HCEC 1CT (cell line): ENCODE data around the gene ELAC1.
"Not testable (repeated sequence)": the region's sequence is repeated elsewhere in the genome, so short reads cannot be mapped to it uniquely, and the experiment has no call there.

ENCODE experiments used
- DNase-seq: peaks from one replicate; pipeline ENCODE4 v3.0.0-alpha.2; 2017

The ELAC1 gene, protein sequence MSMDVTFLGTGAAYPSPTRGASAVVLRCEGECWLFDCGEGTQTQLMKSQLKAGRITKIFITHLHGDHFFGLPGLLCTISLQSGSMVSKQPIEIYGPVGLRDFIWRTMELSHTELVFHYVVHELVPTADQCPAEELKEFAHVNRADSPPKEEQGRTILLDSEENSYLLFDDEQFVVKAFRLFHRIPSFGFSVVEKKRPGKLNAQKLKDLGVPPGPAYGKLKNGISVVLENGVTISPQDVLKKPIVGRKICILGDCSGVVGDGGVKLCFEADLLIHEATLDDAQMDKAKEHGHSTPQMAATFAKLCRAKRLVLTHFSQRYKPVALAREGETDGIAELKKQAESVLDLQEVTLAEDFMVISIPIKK

DNA sequence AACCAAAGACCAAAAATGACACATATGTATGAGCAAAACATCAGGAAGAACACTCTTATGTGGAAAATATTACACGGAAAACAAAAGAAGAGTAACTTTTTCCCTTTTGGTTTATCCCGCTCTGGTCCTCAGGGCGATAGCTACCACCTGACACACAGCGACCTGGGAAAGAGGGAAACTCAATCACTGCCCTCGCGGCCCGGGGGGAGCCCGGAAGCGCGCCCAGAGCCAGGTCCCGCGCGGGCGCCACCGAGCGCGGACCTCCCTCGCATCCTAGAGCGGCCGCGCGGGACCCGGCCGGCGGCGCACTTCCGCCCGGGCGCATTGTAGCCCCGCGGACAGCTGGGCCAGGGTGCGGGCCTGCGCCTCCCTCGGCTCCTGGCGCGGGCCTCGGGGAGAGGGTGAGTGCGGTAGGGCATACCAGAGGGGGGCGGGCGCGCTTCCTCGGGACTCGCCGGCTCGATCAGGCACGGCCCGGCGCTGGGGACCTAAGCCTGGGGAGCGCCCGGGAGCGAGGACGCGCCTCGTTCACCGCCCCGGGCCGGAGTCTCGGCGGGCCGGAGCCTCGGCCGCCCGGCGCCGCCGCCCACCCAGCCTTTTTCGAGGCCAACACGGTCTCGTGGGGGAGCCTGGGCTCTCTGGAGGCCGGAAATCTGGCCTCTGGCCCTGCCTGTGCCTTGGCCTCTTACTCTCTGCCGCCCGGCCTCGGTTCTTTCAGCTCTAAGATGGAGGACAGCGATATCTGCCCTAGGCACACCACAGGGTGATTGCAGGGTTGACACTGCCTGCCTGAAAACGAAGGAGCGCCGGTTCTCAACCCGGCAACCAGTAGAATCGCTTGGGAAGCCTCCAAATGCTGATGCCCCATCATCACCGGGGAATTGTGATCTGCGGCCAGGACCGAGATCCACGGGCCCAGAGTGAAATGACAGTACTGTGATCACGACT, at the start of gene ELAC1:
Gene ELAC1 (plus strand): TSS at position 327 of the 948 bp plus-strand sequence. CDS start 6,365 bp downstream, outside the sequence.
- peak; percentile 79 for DNase-seq

DNA sequence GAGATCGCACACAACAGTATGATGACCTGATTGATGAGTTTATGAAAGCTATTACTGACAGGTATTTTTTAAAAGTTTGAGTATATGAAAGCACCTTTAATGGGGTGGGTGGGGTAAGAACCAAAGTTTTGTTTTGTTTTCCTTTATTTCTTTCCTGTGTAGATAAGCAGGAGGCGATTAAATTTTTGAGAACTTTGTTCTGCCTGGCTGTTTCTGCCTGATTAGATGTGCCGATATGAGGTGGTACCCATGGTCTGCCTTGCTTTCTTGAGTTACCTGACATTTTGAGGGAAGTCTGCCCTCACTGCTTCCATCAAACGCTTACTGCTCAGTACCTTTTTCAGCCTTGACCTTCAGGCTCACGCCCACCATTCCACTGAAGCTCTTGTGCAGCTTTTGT, 49.7 kb upstream of the ELAC1 start:
- DNase-seq: no peak

DNA sequence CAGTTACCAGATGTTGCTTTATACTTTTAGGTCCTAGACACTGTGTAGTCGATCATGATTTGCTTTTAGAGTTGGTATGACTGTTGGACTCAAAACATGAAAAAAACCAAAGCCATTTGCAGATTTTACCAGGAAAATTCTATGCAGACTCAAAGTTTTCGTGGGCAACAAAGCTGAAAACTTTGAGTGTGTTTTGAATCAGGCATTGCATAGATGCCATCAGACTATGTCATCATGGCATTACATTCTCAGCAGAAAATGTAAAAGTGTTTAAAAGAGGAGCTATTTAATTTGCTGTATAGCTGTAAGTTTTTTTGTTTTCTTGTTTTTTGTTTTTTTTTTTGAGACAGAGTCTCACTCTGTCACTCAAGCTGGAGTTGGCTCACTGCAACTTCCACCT, 43.5 kb upstream of the ELAC1 start:
- no peak for DNase-seq

DNA sequence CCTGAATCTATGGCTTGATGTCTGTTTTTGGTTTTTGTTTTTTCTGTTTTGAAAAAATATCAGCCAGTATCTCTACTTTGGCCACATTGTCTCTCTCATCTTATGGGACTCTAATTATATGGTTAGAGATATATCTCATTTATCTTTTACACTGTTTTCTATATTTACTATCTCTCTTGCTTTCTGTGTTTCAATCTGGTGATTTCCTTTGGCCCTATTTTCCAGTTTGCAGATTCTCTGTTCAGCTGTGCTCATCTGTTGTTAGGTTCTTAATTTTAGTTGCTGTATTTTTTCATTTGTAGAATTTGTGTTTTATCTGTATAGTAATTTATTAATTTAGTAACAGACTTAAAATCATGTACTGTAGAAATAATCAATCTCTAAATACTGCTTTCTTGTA, 41.3 kb upstream of the ELAC1 start:
- no peak for DNase-seq

DNA sequence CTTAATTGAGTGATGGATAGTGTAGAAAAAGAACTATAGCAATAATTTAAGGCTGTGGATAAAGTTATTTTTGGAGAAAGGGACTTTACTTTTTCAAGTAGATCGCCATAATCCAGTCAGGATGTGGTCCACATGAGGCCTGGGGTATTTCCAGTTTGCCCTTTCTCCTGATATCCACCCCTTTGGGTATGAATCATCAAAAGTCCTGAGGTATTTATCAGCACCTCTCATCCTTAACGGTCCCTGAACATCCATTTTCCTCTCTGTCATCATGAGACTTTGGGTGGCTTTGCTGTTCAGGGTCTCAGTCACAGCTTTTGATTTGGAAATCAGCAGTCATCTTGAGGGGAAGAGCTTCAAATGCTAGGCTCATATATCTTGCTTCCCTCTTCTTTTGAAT, 39.3 kb upstream of the ELAC1 start:
- DNase-seq: peak; percentile 13

DNA sequence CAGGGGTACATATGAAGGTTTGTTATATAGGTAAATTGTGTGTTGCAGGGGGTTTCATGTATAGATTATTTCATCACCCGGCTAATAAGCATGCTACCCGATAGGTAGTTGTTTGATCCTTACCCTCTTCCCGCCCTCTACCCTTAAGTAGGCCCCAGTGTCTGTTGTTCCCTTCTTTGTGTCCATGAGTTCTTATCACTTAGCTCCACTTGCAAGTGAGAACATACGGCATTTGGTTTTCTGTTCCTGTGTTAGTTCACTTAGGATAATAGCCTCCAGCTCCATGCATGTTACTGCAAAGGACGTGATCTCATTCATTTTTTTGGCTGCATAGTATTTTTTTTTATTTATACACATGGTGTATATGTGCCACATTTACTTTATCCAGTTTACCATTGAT, 34.2 kb upstream of the ELAC1 start:
- DNase-seq: no peak

DNA sequence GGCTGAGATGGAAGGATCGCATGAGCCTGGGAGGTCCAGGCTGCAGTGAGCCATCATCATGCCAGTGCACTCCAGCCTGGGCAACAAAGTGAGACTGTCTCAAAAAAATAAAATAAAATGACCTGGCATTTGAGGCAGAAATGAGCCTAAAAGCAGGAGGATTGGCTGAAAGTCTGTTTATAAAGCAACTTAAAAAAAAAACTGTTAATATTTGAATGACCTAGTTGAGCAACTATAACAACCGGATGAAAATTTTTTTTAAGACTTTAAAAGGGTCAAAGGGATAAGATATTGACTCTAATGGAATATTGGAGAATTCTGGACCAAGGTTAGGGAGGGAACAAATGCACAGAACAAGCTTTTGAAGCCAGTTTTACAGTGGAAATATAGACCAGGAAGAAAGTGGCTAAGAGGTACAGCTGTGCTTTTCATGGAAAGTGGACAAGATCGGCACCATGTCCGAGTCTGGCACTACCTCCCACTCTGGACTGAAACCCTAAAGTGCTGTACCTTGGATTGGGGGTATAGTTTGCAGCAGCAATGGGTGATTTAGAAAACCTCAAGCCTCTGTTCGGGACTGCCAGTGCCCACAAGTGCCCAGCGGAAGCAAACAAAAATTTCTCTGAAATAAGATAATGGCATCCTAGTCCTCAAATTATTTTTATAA, 33.2 kb upstream of the ELAC1 start:
- DNase-seq: no peak

DNA sequence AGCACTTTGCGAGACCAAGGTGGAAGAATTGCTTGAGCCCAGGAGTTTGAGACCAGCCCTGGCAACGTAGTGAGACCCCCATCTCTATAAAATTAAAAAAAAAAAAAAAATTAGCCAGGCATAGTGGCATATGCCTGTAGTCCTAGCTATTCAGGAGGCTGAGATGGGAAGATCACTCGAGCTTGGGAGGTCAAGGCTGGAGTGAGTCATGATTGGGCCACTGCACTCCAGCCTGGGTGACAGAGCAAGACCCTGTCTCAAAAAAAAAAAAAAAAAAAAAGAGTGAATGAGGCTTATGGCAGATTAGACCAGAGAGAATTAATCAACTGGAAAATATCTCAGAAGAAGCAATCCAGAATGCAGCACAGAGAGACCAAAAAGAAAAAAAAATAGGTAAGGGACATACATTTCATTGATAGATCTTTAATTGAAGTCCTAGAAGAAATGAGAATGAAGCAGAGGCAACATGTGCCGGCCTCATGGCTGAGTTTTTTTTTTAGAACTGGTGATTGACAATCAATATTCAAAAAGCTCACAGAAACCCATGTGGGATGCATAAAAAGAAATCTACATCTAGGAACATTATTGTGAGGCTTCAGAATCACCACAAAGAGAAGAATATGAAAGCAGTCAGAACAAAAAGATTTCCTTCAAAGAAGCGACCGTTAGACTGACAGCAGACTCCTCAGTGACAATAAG, 32.2 kb upstream of the ELAC1 start:
- no peak for DNase-seq

DNA sequence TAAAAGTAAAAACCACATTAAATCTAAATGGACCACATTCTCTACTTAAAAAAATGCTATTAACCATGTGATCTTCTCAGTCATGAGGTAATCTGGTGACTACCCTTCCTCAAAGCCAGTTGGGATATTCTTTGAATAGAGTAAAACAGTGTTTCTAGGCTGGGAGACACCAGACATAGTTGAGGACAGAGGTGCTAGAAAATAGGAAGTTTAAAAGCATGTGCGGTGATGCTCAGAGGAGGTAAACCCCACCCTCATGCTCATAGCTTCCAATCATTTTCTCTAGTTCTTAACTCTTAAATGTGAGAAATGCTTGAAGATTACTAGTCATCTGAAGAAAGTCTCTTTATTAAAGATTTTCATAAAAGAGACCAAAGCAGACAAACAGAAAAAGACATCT, 30.7 kb upstream of the ELAC1 start:
- DNase-seq: no peak

DNA sequence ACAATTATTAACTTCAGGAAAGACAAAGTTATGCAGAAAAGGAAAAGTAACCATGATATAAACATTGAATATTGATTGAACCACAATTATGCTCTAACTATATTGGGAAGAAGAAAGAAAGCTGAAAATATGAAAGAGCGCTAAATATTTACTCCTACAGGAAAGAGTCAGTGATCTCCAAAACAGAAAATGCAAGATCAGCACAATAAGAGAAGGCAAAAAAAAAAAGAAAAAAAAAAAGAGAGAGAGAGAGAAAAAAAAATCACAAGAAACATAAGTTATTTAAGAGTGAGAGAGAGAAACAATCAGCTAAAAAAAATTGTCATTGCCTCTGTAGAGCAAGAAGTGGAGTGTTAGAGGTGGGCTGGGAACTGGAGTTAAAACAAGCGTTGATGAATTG, 28.9 kb upstream of the ELAC1 start:
- no peak for DNase-seq

DNA sequence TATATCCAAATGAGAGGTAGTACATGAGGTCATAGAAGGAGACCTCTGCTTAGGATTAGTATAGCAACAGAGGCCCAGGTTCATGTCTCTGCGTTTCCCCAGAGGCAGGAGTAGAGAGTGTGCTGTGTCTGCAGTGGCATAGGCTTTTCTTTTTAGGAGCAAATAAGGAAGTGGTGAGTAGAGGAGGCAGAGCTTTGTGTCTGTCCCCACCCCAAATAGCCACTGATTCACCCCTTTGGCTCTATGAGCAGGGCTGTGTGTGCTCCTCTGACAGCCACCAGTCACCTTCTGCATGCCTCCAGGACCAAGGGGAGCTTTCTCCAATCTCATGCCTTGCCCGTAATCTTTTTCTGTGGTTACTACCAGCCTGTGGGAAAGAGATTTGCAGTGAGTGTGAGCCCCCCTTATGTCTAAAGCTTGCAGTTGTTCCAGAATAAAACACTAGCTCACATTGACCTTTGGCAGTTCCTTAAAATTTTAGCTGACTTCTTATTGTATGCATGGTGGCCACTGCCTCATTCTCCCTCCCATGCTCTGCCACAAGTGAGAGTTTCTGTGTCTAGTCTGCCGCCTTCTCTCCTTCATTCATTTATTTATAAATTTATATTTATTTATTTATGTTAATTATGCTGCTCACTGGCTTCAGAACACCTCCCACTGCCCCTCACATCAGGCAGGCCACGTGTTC, 23.5 kb upstream of the ELAC1 start:
- DNase-seq: no peak

DNA sequence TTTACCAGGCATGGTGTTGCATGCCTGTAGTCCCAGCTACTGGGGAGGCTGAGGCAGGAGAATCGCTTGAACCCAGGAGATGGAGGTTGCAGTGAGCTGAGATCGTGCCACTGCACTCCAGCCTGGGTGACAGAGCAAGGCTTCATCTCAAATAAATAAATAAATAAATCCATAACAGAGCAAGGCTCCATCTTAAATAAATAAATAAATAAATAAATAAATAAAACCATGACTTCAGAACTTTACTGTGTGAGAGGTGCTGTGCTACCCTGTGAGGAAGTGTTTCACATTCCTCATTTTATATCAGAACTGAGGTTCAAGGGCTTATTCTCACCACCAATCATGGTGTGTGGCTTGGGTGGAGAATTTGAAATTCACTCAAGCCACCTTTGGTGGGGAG, 21.9 kb upstream of the ELAC1 start:
- DNase-seq: not testable (repeated sequence)

DNA sequence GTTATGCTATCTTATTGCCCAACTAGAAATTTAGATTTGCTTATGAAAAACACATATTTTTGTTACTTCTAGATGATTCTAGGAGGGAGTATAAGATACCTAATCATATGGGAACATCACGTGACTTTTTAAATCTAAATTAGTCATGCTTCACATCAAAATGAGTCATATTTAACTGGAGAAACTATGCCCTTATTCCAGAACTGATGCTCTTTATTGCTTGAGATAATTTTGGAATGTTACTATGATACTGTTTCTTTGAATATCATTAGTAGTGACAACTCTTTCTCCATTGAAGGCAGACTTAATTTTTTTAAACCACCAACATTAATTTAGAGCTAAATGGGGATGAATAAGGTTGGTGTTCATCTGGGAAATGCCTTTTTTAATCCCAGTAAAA, 19.9 kb upstream of the ELAC1 start:
- DNase-seq: peak; percentile 66

DNA sequence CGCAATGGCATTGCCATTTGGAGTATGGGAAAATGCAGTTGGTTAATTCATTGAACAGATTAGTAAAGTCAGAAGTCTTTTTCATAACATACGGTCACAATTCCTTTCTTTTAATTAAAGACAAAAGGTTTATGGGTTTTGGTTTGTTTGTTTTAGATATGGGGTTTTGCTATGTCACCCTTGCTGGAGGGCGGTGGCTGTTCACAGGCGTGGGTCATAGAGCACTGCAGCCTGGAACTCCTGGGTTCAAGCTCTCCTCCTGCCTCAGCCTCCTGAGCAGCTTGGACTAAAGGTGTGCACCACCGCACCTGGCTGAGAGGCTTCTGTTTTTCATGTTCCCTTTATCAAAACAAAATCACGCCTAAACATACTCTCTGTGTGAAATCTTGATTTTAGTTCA, 18.7 kb upstream of the ELAC1 start:
- DNase-seq: no peak

DNA sequence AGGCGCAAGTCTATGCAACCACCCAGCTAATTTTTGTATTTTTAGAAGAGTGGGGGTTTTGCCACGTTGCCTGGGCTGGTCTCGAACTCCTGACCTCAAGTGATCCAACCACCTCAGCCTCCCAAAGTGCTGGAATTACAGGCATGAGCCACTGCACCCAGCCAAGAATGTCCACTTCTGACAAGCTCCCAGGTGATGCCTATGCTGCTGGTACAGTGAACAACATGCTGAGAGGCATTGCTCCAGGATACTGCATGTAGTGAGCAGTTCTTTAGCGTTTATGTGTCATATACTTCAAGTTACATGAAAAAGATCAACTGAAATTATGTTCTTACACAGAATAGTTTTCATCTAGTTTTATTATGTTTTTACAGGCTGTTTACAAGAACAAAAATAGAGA, 17.2 kb upstream of the ELAC1 start:
- DNase-seq: no peak

DNA sequence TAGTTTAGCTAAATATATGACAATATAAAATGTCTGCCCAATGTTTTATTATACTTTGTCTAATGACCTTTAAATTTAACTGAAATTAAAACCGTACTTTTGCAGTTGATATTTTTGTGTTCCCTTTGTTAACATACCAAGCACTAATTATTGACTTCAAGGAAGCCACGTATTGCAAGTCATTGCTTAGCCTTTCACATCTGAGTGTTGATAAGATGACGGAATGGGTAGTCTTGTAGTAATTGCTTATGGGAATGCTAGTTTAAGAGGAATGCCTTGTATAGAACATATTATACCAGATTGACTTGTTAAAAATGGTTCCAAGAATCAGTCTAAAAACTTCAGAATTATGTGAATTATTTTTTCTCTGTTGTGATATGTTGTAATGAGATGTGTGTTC, 14.0 kb upstream of the ELAC1 start:
- no peak for DNase-seq

DNA sequence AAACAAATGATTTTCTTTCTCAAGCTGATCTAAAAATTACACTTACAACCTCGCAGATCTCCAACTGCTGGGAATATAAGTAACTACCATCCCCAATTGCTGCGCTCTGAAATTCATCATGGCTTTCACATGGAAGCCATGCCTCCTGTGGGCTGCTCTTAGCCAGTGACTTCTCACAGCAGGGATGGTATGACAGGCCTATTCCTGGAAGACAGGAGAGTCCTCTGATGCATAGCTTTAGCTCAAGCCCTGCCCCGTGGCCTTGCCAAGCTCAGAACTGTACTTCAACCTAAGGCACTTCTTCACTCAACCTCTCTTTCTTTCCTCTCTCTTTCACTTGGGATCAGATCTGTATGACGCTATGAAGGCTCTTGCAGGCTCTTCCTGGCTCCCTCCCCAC, 12.6 kb upstream of the ELAC1 start:
- DNase-seq: no peak

DNA sequence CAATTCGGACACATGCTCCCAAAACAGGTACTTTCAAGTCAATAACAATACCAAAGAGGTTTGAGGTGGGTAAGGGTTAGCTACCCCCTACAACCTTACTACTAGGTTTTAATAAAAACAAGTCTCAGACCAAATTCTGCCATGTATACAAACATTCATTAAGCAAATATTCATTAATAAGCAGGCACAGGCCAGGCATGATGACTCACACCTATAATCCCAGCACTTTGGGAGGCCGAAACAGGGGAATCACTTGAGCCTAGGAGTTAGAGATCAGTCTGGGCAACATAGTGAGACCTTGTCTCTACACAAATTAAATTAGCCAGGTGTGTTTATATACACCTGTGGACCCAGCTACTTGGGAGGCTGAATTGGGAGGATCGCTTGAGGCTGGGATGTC, 11.7 kb upstream of the ELAC1 start:
- no peak for DNase-seq

DNA sequence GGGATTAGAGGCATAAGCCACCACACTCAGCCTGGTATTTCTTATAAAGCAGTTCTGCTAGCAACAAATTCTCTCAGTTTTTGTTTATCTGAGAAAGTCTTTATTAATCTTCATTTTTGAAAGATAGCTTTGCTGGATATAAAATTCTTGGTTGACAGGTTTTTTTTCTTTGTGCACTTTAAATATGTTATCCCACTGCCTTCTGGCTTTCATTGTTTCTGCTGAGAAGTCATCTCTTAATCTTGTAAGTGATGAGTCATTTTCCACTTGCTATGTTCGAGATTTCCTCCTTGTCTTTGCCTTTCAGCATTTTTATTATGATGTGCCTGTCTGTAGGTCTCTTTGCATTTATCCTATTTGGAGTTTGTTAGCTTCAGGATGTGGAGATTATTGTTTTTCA, 5.9 kb upstream of the ELAC1 start:
- DNase-seq: no peak

DNA sequence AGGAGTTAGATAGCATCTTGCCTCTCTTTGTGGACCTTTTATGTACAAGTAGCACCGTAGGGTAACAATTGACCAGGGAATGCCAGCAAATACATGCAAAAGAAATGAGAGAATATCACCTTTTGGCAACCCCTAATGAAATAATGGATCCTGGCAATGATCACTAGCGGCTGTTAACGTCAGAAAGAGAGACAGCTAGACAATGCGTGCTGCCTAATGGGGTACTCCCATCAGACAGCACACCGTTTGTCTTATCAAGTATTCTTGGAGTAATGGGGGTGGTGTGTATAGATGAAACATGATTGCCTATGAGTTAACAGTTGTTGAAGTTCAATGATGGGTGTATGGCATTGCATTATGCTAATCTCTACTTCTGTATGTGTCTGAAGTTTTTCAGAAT, 1.6 kb downstream of the ELAC1 start:
- no peak for DNase-seq

DNA sequence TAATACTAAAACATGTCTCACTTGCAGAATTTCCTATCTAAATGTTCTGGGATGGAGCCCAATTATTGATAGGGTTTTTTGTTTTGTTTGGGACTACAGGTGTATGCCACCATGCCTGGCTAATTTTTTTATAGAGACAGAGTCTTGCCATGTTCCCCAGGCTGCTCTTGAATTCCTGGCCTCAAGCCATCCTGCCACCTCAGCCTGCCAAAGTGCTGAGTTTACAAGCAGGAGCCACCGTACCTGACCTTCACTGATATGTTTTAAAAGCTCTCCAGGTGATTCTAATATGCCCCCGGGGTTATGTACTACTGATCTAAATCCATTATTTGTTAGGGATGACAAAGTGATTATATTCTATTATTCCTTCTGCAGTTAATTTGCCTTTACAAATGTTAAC, 2.2 kb downstream of the ELAC1 start:
- no peak for DNase-seq

DNA sequence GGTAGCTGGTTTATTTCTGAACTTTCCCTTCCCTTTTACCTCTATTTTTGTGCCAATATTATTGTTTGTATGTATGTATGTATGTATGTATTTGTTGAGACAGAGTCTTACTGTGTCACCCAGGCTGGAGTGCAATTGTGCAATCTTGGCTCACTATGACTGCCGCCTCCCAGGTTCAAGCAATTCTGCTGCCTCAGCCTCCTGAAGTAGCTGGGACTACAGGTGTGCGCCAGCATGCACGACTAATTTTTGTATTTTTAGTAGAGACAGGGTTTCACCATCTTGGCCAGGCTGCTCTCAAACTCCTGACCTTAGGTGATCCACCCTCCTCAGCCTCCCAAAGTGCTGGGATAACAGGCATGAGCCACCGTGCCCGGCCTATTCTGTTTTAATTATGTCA, 4.6 kb downstream of the ELAC1 start:
- DNase-seq: not testable (repeated sequence)
